HG03439 (cell line): ENCODE results near the gene CTTNBP2NL.

ENCODE experiments used
- ATAC-seq: cut with Tn5 transposase; IDR thresholded peaks from one replicate; pipeline ENCODE4 v1.9.1; 2021; ENCODE audit warnings: mild to moderate bottlenecking, moderate library complexity; ENCODE audit not compliant: unreplicated experiment

Gene CTTNBP2NL

GRCh38 chr1:112395821-112396652, at the start of gene CTTNBP2NL:
TSS of gene CTTNBP2NL (plus strand) at chr1:112396214. CDS start at chr1:112416166, 19,952 bp downstream.
- peak; percentile 77 for ATAC-seq

- ATAC-seq, result no peak
These were observed 49.1 kb upstream of the CTTNBP2NL start for GRCh38 chr1:112346801-112347350.

GRCh38 chr1:112356765-112357164, 39.2 kb upstream of the CTTNBP2NL start:
- ATAC-seq, result no peak

GRCh38 chr1:112357467-112357866, 38.5 kb upstream of the CTTNBP2NL start:
- ATAC-seq, result no peak

- ATAC-seq, result no peak
These were observed 37.8 kb upstream of the CTTNBP2NL start for GRCh38 chr1:112358061-112358770.

- ATAC-seq, result no peak
These were observed 37.1 kb upstream of the CTTNBP2NL start for GRCh38 chr1:112358798-112359408.

GRCh38 chr1:112359961-112360767, 35.9 kb upstream of the CTTNBP2NL start:
- ATAC-seq, result no peak

- ATAC-seq, result no peak
These were observed 32.4 kb upstream of the CTTNBP2NL start for GRCh38 chr1:112363636-112364035.

- ATAC-seq, result no peak
These were observed 27.8 kb upstream of the CTTNBP2NL start for GRCh38 chr1:112368198-112368597.

GRCh38 chr1:112369392-112370285, 26.4 kb upstream of the CTTNBP2NL start:
- ATAC-seq, result peak; percentile 94

- no peak for ATAC-seq
These were observed 25.0 kb upstream of the CTTNBP2NL start for GRCh38 chr1:112370996-112371395.

- ATAC-seq, result no peak
These were observed 24.2 kb upstream of the CTTNBP2NL start for GRCh38 chr1:112371775-112372174.

- no peak for ATAC-seq
These were observed 22.2 kb upstream of the CTTNBP2NL start for GRCh38 chr1:112373806-112374205.

GRCh38 chr1:112375701-112376100, 20.3 kb upstream of the CTTNBP2NL start:
- ATAC-seq, result no peak

GRCh38 chr1:112380356-112380755, 15.7 kb upstream of the CTTNBP2NL start:
- no peak for ATAC-seq

GRCh38 chr1:112381324-112382076, 14.5 kb upstream of the CTTNBP2NL start:
- ATAC-seq, result no peak

GRCh38 chr1:112383759-112384370, 12.1 kb upstream of the CTTNBP2NL start:
- ATAC-seq, result no peak

- ATAC-seq, result no peak
These were observed 9.8 kb upstream of the CTTNBP2NL start for GRCh38 chr1:112386024-112386723.
